B cell (primary cell): ENCODE measurements around the gene SPATA24. TPM values are rescaled to one million over a fixed set of nuclear protein-coding genes. Genes with fewer than 3 reads are reported as not detected.

Experiments used
- ATAC-seq: fragments of 200-7000 bp; cut with Tn5 transposase; one replicate; pipeline ENCODE4 v1.10.0; 2021; ENCODE audit warnings: low read depth, mild to moderate bottlenecking, moderate number of reproducible peaks, moderate library complexity
- CTCF ChIA-PET: fragments of 350-600 bp; sonication (Branson Sonifier 250); formaldehyde crosslinking; loops from one replicate; lab custom pipeline; 2021; ENCODE audit warnings: antibody characterized with exemption, inconsistent platforms; lab: Charles Lee
- POLR2A ChIA-PET: fragments of 350-600 bp; sonication (Branson Sonifier 250); formaldehyde crosslinking; loops from one replicate; lab custom pipeline; 2021; ENCODE audit warnings: antibody characterized with exemption; lab: Charles Lee
- DNase-seq: peaks from one replicate; pipeline ENCODE4 v3.0.0; 2013
- H2AFZ ChIP-seq: 2 replicates; pipeline ENCODE4 v1.6.1; 2012; ENCODE audit warnings: mild to moderate bottlenecking, low read depth, low read length; ENCODE audit not compliant: insufficient read depth, poor library complexity, severe bottlenecking
- H3K27ac ChIP-seq, 2 donors: 1 replicate in 1 of 2; 2 replicates in 1 of 2; pipeline ENCODE4 v1.5.1; 2012 to 2013; ENCODE audit warnings: low read length in 2 of 2, mild to moderate bottlenecking in 2 of 2, moderate library complexity in 1 of 2
- H3K27me3 ChIP-seq, 4 experiments: fragments of 200-600 bp in 1 of 4; sonication (generic) in 1 of 4; replicated peaks in 1 of 4; 1 replicate in 2 of 4; 2 replicates in 2 of 4; pipeline versions ENCODE4 v1.6.1 to v1.7.0; 2013 to 2016; ENCODE audit warnings: low read length in 3 of 4, mild to moderate bottlenecking in 2 of 4, mixed read lengths in 1 of 4, moderate library complexity in 1 of 4; ENCODE audit not compliant: insufficient read depth in 4 of 4, control insufficient read depth in 3 of 4; ENCODE audit errors: control extremely low read depth in 1 of 4
- H3K36me3 ChIP-seq, 2 experiments: replicated peaks in 1 of 2; 1 replicate in 1 of 2; 2 replicates in 1 of 2; pipeline versions ENCODE4 v1.6.1 to v1.7.1; 2013; ENCODE audit warnings: low read length in 1 of 2; ENCODE audit not compliant: insufficient read depth in 2 of 2, control insufficient read depth in 1 of 2; ENCODE audit errors: control extremely low read depth in 1 of 2, extremely low read depth in 1 of 2
- H3K4me1 ChIP-seq, 2 donors: fragments of 200-600 bp in 1 of 2; sonication (generic) in 1 of 2; 1 replicate in 1 of 2; 2 replicates in 1 of 2; pipeline versions ENCODE4 v1.5.1 to v1.6.1; 2013 to 2017; ENCODE audit warnings: low read length in 2 of 2; ENCODE audit not compliant: control insufficient read depth in 2 of 2, insufficient read depth in 2 of 2
- H3K4me2 ChIP-seq: replicated peaks from 2 replicates; pipeline ENCODE3; 2012; ENCODE audit warnings: mild to moderate bottlenecking, low read depth, low read length; ENCODE audit not compliant: poor library complexity, severe bottlenecking
- H3K4me3 ChIP-seq, 5 experiments: fragments of 200-600 bp in 1 of 5; sonication (generic) in 1 of 5; 1 replicate in 3 of 5; 2 replicates in 2 of 5; pipeline versions ENCODE4 v1.5.1 to v1.7.0; 2011 to 2016; ENCODE audit warnings: low read length in 4 of 5, mild to moderate bottlenecking in 4 of 5, low read depth in 2 of 5, control low read depth in 1 of 5, moderate library complexity in 1 of 5; ENCODE audit not compliant: insufficient read depth in 1 of 5; ENCODE audit errors: control extremely low read depth in 1 of 5, extremely low read depth in 1 of 5
- H3K79me2 ChIP-seq: fragments of 200-600 bp; sonication (generic); one replicate; pipeline ENCODE4 v1.6.0; 2016; ENCODE audit warnings: low read length; ENCODE audit not compliant: control insufficient read depth, insufficient read depth
- H3K9ac ChIP-seq: fragments of 200-600 bp; sonication (generic); 2 replicates; pipeline ENCODE4 v1.6.1; 2017; ENCODE audit warnings: mild to moderate bottlenecking, low read length, moderate library complexity
- H3K9me3 ChIP-seq, 3 donors: one replicate each; pipeline versions ENCODE4 v1.6.1 to v1.7.1; 2013; ENCODE audit warnings: low read length in 2 of 3; ENCODE audit not compliant: control insufficient read depth in 2 of 3, insufficient read depth in 1 of 3; ENCODE audit errors: control extremely low read depth in 1 of 3
- H4K20me1 ChIP-seq: 2 replicates; pipeline ENCODE4 v1.6.0; 2012; ENCODE audit warnings: mild to moderate bottlenecking, low read length; ENCODE audit not compliant: insufficient read depth, control insufficient read depth, poor library complexity, severe bottlenecking
- H3K27ac Mint-ChIP-seq: one replicate; pipeline ENCODE4 v1.8.0; 2021; ENCODE audit warnings: mixed read lengths
- H3K27me3 Mint-ChIP-seq: one replicate; pipeline ENCODE4 v1.8.0; 2021; ENCODE audit warnings: mixed read lengths
- H3K4me1 Mint-ChIP-seq: one replicate; pipeline ENCODE4 v1.8.0; 2021; ENCODE audit warnings: mixed read lengths
- H3K4me3 Mint-ChIP-seq: one replicate; pipeline ENCODE4 v1.8.0; 2021; ENCODE audit warnings: mixed read lengths
- H3K9me3 Mint-ChIP-seq: one replicate; pipeline ENCODE4 v1.8.0; 2022; ENCODE audit warnings: mixed read lengths; ENCODE audit not compliant: insufficient read depth
- EZH2 ChIP-seq: IDR thresholded peaks from 2 replicates; pipeline ENCODE4 v1.6.1; 2012; ENCODE audit warnings: borderline replicate concordance, low read depth, mild to moderate bottlenecking, moderate library complexity, low read length; ENCODE audit not compliant: insufficient read depth, poor library complexity, severe bottlenecking
- WGBS: methylation state at CpG from one replicate; pipeline ENCODE4 v1.1.5; 2013; ENCODE audit warnings: missing lambda C conversion rate; ENCODE audit not compliant: insufficient coverage; 5-methylcytosine and 5-hydroxymethylcytosine counted together
- intact Hi-C: fragments of 100-400 bp; cut with micrococcal nuclease; formaldehyde crosslinking; loops from one replicate; pipeline ENCODE4 v1.10.0; 2022
- polyA plus RNA-seq: library from polyadenylated mRNA; depleted of rRNA; stranded (reverse); fragments of >200 nt; gene quantifications from 2 replicates; pipeline ENCODE4 v1.2.3, GENCODE V29; 2012
- total RNA-seq, 2 donors: library from RNA; stranded (reverse); fragments of 120-200 nt in 1 of 2; gene quantifications; 1 replicate in 1 of 2; 2 replicates in 1 of 2; pipeline versions ENCODE4 v1.2.3 to v1.2.4, GENCODE V29; 2013 to 2022
- TF ChIP-seq, protein P1 (sequence below): fragments of 200-600 bp; IDR thresholded peaks from one replicate; pipeline ENCODE4 v1.8.0; 2022; ENCODE audit warnings: antibody characterized with exemption, mild to moderate bottlenecking

Gene SPATA24
- total and polyA plus RNA-seq, 2 donors (not counting 1 experiment from before 2014, with no cell fraction given): 2.0 to 6.4 TPM

DNA sequence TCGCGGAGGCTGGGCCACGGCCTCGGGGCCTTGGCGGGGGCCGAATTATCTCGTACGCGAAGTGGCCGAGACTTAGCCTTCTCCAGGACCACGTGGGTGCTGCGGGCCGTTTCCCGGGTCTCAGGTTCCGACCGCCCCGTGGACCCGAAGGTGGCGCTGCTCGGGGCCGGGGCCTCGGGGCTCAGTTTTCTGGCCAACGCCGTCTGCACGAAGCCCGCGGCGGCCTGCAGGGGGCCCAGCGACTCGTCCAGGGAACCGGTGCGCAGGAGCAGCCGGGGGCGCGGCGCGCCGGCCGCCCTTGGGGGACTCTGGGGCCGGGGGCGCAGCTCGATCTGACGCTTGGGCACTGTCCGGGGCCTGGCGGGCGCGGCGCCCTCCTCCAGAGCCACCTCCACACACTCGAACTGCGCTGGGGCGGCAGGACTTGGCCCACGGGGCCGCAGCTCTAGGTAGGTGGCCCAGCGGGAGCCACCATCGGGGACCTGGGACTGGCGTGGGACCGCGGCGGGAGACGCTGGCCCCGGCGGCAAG is 9.7 kb downstream of the SPATA24 start:
- peak overlapping the region; percentile 99 for H3K4me3 Mint-ChIP-seq
- no peaks in the 10 kb centered on the region for H3K9me3 Mint-ChIP-seq
- peak overlapping the region; percentile 69 to 90 (median 80) for H3K4me3 ChIP-seq
- no peaks in the 10 kb centered on the region for H3K27me3 ChIP-seq
- peak overlapping the region; percentile 88 for H2AFZ ChIP-seq
- no peak overlapping the region for H3K27ac Mint-ChIP-seq
- H3K9ac ChIP-seq: peak overlapping the region; percentile 70
- ATAC-seq: peak; percentile 19
- ChIA-PET POLR2A (interaction anchor here (8.4 kb wide), 1 partner anchor 53 kb away, joined by 70 read pairs; the partner anchor contains the start of gene PAIP2), CTCF (interaction anchor here (1.0 to 2.7 kb wide), 7 partner anchors 9 to 145 kb away, joined by 3 to 16 read pairs (median 5); partner anchors contain the start of genes PAIP2 and SPATA24)
- TF ChIP-seq EZH2: no peak
- TF ChIP-seq, protein P1, sequence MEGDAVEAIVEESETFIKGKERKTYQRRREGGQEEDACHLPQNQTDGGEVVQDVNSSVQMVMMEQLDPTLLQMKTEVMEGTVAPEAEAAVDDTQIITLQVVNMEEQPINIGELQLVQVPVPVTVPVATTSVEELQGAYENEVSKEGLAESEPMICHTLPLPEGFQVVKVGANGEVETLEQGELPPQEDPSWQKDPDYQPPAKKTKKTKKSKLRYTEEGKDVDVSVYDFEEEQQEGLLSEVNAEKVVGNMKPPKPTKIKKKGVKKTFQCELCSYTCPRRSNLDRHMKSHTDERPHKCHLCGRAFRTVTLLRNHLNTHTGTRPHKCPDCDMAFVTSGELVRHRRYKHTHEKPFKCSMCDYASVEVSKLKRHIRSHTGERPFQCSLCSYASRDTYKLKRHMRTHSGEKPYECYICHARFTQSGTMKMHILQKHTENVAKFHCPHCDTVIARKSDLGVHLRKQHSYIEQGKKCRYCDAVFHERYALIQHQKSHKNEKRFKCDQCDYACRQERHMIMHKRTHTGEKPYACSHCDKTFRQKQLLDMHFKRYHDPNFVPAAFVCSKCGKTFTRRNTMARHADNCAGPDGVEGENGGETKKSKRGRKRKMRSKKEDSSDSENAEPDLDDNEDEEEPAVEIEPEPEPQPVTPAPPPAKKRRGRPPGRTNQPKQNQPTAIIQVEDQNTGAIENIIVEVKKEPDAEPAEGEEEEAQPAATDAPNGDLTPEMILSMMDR: peak; percentile 86
- no peaks in the 10 kb centered on the region for H3K27me3 Mint-ChIP-seq
- 24% methylated on average over 62 of the region's 62 CpGs for WGBS
- H3K79me2 ChIP-seq: peaks cover 16% of the 10 kb centered on the region
- H4K20me1 ChIP-seq: peaks cover 7% of the 10 kb centered on the region
- no peaks in the 10 kb centered on the region for H3K36me3 ChIP-seq
- DNase-seq: peak; percentile 80
- intact Hi-C loops: loop anchor here (1.0 to 5.0 kb wide), 3 partner anchors 10 to 817 kb away; partner anchors contain the start of genes HSPA9 and SPATA24
- peaks cover 0 to 4% (median 0%) of the 10 kb centered on the region in 3 donors for H3K9me3 ChIP-seq
- H3K27ac ChIP-seq: no peak overlapping the region
- H3K4me1 Mint-ChIP-seq: peaks cover 34% of the 10 kb centered on the region
- H3K4me2 ChIP-seq: peak overlapping the region; percentile 91
- H3K4me1 ChIP-seq: peaks cover 35 to 47% of the 10 kb centered on the region in 2 donors
